ENCODE measurements around the gene CTCFL. TPM values are rescaled to one million over a fixed set of nuclear protein-coding genes. Genes with fewer than 3 reads are reported as not detected.
A peak's percentile ranks its signal among the peaks of the same experiment; 100 is the strongest.

The CTCFL gene
- total RNA-seq, 1 donor from 2014 or later, result 0.27 TPM

DNA sequence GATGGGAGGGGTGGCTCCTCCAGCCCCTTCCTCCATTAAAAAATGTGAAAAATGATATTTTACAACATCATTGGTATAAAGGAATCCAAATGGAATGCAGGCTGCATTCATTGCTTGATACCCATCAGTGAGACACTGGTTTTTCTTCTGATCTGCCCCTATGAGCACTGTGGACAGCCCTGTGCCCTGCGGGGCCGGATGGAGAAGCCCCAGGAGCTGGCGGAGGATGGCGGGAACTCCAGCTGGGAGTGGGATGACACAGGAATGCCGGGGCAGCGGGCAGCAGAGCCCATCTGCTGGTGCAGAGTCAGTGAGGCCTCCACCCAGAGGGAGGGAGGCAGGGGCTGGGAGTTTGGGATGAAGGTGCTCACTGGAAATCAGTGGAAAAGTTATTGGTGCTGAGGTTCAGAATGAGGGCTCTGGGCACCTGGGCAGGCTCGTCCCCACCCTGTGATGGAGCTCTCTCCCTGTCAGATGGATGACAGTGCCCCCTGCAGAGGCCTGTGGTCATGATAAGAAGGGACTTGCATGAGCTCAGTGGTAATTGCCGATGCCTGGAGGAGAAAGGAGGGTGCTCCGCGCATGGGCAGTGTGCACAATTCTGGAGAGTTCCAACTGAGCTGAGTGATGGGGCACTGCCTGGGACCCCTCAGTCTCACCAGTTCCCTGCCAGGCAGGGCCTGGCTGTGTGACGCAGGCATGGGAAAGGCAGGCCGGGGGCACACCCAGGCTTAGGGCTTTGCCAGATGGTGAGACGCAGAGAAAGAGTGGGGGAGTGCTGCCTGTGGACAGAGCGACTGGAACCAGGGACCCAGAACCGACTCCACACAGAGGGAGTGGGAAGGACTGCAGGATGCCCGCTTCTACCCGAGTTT, 23.2 kb downstream of the CTCFL start:
- H3K27ac Mint-ChIP-seq, result peak overlapping the region; percentile 52
- no peak for TF ChIP-seq CTCF (IDR thresholded peaks at IDR 0.05; ENCODE audit: unreplicated experiment)
- peak in 1 of 2 experiments; percentile 51 for DNase-seq (ENCODE audit: low spot score in 2 of 2, unreplicated experiment in 2 of 2)
- no peaks in the 10 kb centered on the region for H3K36me3 Mint-ChIP-seq
- H3K4me3 Mint-ChIP-seq, result no peak overlapping the region
- peaks cover 34% of the 10 kb centered on the region for H3K4me1 Mint-ChIP-seq
- H3K27me3 Mint-ChIP-seq (ENCODE audit: low read depth), result peaks cover 6% of the 10 kb centered on the region
- H3K9me3 Mint-ChIP-seq, result peaks cover under 1% of the 10 kb centered on the region

DNA sequence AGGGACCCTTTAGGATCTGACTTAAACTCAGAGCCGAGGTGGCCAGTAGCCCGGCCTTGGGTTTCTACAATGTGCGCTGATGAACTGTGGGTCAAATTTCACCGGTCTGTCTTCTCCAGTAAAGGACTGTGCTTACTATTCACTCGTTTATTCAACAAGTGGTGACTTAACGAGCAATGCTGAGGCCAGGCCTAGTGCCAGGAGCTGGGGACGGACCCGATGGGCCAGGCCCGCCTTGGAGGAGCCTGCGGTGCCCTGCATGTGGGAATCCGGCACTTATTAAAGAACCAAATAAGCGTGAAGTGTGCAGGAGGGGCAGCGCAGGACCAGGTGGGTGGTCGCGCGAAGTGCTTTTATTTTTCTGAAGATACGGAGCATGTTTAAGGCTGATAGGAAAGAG, 24.0 kb downstream of the CTCFL start:
- TF ChIP-seq CTCF (IDR thresholded peaks at IDR 0.05; ENCODE audit: unreplicated experiment), result no peak
- Mint-ChIP-seq H3K27ac (peak overlapping the region; percentile 52), H3K9me3 (peaks cover 7% of the 10 kb centered on the region), H3K27me3 (ENCODE audit: low read depth) (peaks cover 6% of the 10 kb centered on the region), H3K36me3 (no peaks in the 10 kb centered on the region), H3K4me1 (peaks cover 34% of the 10 kb centered on the region), H3K4me3 (no peak overlapping the region)
- no peak for DNase-seq (ENCODE audit: low spot score in 2 of 2, unreplicated experiment in 2 of 2)

DNA sequence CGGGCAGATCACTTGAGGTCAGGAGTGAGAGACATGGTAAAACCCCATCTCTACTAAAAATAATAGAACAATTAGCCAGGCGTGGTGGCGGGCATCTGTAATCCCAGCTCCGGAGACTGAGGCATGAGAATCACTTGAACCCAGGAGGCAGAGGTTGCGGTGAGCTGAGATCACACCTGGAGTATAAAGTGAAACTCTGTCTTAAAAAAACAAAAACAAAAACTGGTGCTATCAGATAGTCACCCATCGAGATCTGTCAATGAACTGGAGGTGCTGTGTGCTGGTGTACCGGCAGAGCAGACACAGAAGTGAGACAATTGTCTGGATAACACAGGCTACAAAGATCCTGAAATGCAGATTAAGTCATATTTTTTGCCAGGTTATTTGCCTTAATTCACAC, 24.7 kb downstream of the CTCFL start:
- Mint-ChIP-seq H3K36me3 (no peaks in the 10 kb centered on the region), H3K4me3 (no peak overlapping the region), H3K9me3 (peaks cover 7% of the 10 kb centered on the region), H3K27me3 (ENCODE audit: low read depth) (peaks cover 6% of the 10 kb centered on the region), H3K4me1 (peaks cover 34% of the 10 kb centered on the region), H3K27ac (no peak overlapping the region)
- TF ChIP-seq CTCF (IDR thresholded peaks at IDR 0.05; ENCODE audit: unreplicated experiment), result no peak
- DNase-seq (ENCODE audit: low spot score in 2 of 2, unreplicated experiment in 2 of 2), result no peak

DNA sequence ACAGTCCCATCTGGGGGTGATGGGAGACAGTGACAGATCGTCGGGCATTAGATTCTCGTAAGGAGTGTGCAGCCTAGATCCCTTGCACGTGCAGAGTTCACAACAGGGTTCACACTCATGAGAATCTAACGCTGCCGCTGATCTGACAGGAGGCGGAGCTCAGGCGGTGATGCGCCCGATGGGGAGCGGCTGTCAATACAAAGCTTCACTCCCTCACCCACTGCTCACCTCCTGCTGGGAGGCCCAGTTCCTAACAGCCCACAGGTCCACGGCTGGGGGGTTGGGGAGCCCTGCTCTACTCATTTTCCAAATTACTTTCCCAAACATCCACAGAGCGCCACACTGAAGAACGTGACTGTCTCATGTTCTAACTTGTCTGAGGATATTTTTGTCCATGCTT, 25.3 kb downstream of the CTCFL start:
- Mint-ChIP-seq H3K27ac (no peak overlapping the region), H3K36me3 (no peaks in the 10 kb centered on the region), H3K9me3 (peaks cover 7% of the 10 kb centered on the region), H3K4me1 (peaks cover 38% of the 10 kb centered on the region), H3K27me3 (ENCODE audit: low read depth) (peaks cover 6% of the 10 kb centered on the region), H3K4me3 (no peak overlapping the region)
- no peak for DNase-seq (ENCODE audit: low spot score in 2 of 2, unreplicated experiment in 2 of 2)
- no peak for TF ChIP-seq CTCF (IDR thresholded peaks at IDR 0.05; ENCODE audit: unreplicated experiment)

DNA sequence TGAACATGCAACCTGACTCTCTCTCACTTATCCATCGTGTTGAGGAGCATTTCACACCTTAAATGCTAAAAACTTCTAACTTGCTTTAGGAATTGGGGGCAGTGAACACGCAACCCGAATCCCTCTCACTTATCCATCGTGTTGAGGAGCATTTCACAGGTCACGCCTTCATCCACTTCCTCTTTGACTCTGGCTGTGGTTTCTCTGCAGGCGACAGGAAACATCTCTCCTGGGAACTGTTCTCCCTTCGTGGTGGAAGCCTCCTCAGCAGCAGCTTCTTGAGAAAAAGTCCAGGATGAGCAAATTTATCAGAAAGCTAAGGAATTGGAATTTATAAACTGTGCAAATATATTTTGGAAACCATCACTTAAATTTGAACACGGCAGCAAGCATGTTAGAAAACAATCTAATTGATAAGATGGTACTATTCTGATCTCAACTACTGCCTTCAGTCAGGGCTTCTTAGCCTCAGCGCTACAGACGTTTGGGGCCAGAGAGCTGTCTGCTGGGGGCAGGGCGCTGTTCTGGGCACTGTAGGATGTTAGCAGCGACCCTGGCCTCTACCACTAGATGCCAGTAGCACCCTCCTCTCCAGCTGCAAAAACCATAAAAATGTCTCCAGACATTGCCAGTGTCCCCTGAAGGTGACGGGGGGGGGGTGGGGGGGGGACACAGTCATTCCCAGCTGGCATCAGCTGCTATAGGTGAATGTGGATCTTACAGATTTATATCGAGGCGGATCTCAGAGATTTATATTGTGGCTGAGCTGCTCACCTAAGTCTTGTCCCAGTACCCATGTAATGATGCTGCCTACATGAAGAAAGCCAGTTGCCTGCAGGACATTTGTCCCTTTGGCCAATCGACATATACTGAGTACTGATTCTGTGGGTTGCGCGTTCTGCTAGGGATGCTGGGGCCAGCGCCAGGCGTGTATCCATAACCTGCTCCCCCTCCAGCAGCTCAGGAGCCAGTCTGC, 26.2 kb downstream of the CTCFL start:
- H3K9me3 Mint-ChIP-seq, result peaks cover 7% of the 10 kb centered on the region
- no peak for TF ChIP-seq CTCF (IDR thresholded peaks at IDR 0.05; ENCODE audit: unreplicated experiment)
- no peak overlapping the region for H3K4me3 Mint-ChIP-seq
- no peaks in the 10 kb centered on the region for H3K36me3 Mint-ChIP-seq
- H3K27ac Mint-ChIP-seq, result no peak overlapping the region
- H3K27me3 Mint-ChIP-seq (ENCODE audit: low read depth), result peaks cover 6% of the 10 kb centered on the region
- peaks cover 42% of the 10 kb centered on the region for H3K4me1 Mint-ChIP-seq
- no peak for DNase-seq (ENCODE audit: low spot score in 2 of 2, unreplicated experiment in 2 of 2)

All from mesothelial cell of epicardium (in vitro differentiated cells).